HL-60 (cell line): ENCODE data around the gene TPBGL.

Experiments
- CTCF ChIP-seq: IDR thresholded peaks from one replicate; pipeline ENCODE4 v1.5.1; 2011; ENCODE audit warnings: low read length, control low read depth, inconsistent platforms; ENCODE audit not compliant: insufficient read depth
- POLR2AphosphoS5 ChIP-seq: IDR thresholded peaks from 2 replicates; pipeline ENCODE4 v1.6.1; 2012; ENCODE audit warnings: low read depth

- TF ChIP-seq CTCF (no peak), POLR2AphosphoS5 (no peak)
These were observed 37.4 kb upstream of the TPBGL start for GRCh38 chr11:75203138-75203537.
